Activated T-cell treated with anti-CD3 and anti-CD28 coated beads, Interleukin-2, amount 50 U/mL, for 4 hours (primary cell): ENCODE measurements around the gene PAIP1. TPM values are rescaled to one million over a fixed set of nuclear protein-coding genes. Genes with fewer than 3 reads are reported as not detected.
"Not testable (repeated sequence)": the region's sequence is repeated elsewhere in the genome, so short reads cannot be mapped to it uniquely, and the experiment has no call there.

Experiments used
- ATAC-seq, 2 donors: fragments of 200-7000 bp; cut with Tn5 transposase; one replicate each; pipeline ENCODE4 v1.10.0; 2021
- DNase-seq: peaks from one replicate; pipeline ENCODE4 v3.0.0-alpha.2; 2020
- H3K27me3 Mint-ChIP-seq: one replicate; pipeline ENCODE4 v1.8.0; 2021; ENCODE audit warnings: low read depth, mixed read lengths
- H3K36me3 Mint-ChIP-seq: one replicate; pipeline ENCODE4 v1.8.0; 2022; ENCODE audit warnings: mixed read lengths; ENCODE audit not compliant: insufficient read depth
- H3K4me1 Mint-ChIP-seq: one replicate; pipeline ENCODE4 v1.8.0; 2021; ENCODE audit warnings: low read depth, mixed read lengths
- H3K4me3 Mint-ChIP-seq: one replicate; pipeline ENCODE4 v1.8.0; 2021; ENCODE audit warnings: mild to moderate bottlenecking, moderate library complexity, mixed read lengths
- H3K9me3 Mint-ChIP-seq: one replicate; pipeline ENCODE4 v1.8.0; 2021; ENCODE audit warnings: mixed read lengths
- total RNA-seq, 3 donors: library from RNA; stranded (reverse); gene quantifications; one replicate each; pipeline ENCODE4 v1.2.1, GENCODE V29; 2021

PAIP1 gene
- total RNA-seq, 3 donors from 2014 or later, result 64.8 to 69.5 (median 66.7) TPM

DNA sequence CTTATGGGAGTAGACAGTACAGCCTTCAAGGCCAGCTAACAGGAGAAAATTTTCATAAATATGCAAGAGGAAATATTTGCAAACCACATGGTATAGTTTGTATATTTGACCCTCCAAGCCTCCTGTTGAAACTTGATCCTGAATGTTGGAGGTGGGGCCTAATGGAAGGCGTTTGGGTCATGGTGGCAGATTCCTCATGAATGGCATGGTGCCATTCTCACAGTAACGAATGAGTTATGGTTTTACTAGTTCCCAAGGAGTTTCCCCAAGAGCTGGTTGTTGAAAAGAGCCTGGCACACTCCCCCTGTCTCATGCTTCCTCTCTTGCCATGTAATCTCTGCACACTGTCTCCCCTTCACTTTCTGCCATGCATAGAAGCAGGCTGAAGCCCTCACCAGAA, 3.3 kb upstream of the PAIP1 start:
- Mint-ChIP-seq H3K4me1 (peaks cover 11% of the 10 kb centered on the region), H3K27me3 (peaks cover 4% of the 10 kb centered on the region), H3K36me3 (no peaks in the 10 kb centered on the region), H3K9me3 (no peaks in the 10 kb centered on the region), H3K4me3 (no peak overlapping the region)
- ATAC-seq, result no peak
- no peak for DNase-seq

DNA sequence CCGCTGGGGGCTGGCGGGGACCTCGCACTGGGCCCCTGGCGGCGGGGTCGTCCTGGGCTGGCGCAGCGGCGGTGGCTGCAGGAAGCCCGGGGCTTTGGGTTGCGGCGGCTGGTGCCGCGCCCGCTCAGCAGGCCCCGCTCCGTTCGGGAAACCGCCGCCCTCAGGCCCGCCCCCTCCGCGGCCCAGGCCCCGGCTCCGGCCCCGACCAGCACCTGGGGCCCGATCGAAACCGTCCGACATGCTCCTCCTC, 345 bp downstream of the PAIP1 start:
- not testable (repeated sequence) for H3K9me3 Mint-ChIP-seq, ATAC-seq, H3K36me3 Mint-ChIP-seq, DNase-seq, H3K27me3 Mint-ChIP-seq
- H3K4me3 Mint-ChIP-seq, result peak overlapping the region; percentile 90
- H3K4me1 Mint-ChIP-seq, result peaks cover 13% of the 10 kb centered on the region

DNA sequence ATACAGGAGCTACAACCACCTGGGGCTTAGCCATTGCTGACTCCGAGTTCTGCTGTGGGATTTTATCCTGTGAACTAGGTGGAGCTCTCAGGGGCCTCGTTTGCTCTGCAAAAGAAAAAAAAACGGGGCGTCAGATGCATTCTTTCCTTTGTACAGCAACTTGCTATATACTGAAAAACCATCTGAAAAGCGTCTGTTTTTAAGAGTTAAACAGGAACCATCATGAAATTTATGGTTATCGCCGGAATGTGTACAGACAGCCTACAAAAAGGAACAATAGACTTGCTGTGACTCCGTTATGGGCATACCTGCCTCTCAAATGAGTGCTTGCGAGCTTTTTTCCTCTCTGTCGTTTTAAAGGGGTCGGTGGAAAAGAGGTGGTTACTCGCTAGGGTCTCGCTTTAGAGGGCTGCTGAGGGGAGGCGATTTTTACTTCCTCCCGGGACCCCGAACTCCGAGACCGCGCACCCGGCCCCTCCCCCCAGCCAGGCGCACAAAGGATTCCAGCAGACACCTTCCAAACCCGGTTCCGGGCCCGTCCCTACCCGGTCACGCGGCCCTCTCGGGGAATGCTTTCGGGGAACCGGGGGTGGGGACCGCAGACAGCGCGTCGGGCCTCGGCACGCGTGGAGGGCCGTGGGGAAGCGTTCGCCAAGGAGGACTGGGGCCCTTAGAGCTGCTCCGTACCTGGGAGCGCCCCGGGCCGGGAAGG, 826 bp downstream of the PAIP1 start:
- Mint-ChIP-seq H3K4me3 (peak overlapping the region; percentile 90), H3K9me3 (no peaks in the 10 kb centered on the region), H3K27me3 (no peaks in the 10 kb centered on the region), H3K4me1 (peaks cover 16% of the 10 kb centered on the region), H3K36me3 (peaks cover 3% of the 10 kb centered on the region)
- ATAC-seq (peak in 1 of 2 donors; percentile 35), DNase-seq (peak; percentile 51)

DNA sequence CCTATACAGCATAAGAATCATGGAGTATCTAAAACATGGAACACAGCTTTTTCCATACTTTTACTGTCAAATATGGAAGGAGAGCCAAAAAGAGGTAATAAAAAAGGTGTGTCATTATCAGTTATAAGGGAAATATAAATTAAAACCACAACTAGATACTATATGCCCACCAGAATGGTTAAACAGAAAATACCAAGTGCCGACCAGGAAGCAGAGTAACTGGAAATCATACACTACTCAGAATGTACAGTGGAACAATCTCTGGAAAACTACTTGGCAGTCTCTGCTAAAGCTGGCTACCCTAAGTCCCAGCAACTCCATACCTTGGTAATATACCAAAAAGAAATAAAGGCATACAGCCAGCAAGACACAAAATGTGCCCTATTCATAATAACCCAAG, 2.4 kb downstream of the PAIP1 start:
- DNase-seq (no peak), ATAC-seq (no peak)
- H3K36me3 Mint-ChIP-seq, result peaks cover 7% of the 10 kb centered on the region
- no peaks in the 10 kb centered on the region for H3K9me3 Mint-ChIP-seq
- no peak overlapping the region for H3K4me3 Mint-ChIP-seq
- peaks cover 21% of the 10 kb centered on the region for H3K4me1 Mint-ChIP-seq
- no peaks in the 10 kb centered on the region for H3K27me3 Mint-ChIP-seq

DNA sequence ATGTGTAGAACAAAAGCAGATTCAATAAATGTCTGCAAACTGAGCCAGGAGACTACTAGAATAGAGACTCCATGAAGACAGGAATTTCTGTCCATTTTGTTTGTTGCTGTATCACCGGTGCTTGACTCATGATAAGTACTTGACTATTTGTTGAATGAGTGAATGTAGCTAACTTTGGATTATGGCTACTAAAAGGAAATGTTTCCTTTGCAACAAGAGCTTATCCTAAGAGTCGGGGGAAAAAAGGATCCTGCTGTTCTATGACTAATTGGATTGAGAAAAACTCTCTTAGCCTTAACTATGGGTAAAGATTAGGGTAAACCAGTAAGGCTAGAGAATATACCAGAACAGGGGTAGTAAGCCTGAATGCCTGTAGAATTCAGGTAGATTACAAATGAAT, 3.5 kb downstream of the PAIP1 start:
- Mint-ChIP-seq H3K4me3 (no peak overlapping the region), H3K4me1 (peaks cover 25% of the 10 kb centered on the region), H3K36me3 (peaks cover 10% of the 10 kb centered on the region), H3K9me3 (no peaks in the 10 kb centered on the region), H3K27me3 (no peaks in the 10 kb centered on the region)
- no peak for DNase-seq
- ATAC-seq, result no peak

DNA sequence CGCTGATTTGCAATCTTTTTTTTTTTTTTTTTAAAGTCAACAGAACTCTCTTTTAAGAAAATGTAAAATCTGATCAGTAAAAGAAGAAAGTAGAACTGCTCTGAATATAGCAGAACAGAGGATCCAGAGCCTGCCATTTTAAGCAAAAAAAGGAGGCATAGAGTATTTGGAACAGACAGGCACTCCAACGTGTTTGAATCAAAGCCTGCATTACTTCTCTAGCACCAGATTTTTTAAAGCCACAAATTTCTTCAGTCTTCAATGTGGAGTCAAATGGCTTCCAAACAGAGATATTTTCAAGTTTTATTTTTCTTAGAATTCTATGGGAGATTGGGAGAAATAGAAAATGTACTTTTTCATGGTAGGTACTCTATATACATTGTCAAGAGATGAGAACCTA, 5.1 kb downstream of the PAIP1 start:
- peaks cover 13% of the 10 kb centered on the region for H3K36me3 Mint-ChIP-seq
- no peak overlapping the region for H3K4me3 Mint-ChIP-seq
- no peaks in the 10 kb centered on the region for H3K9me3 Mint-ChIP-seq
- DNase-seq (no peak), ATAC-seq (no peak)
- H3K4me1 Mint-ChIP-seq, result peaks cover 18% of the 10 kb centered on the region
- H3K27me3 Mint-ChIP-seq, result no peaks in the 10 kb centered on the region

DNA sequence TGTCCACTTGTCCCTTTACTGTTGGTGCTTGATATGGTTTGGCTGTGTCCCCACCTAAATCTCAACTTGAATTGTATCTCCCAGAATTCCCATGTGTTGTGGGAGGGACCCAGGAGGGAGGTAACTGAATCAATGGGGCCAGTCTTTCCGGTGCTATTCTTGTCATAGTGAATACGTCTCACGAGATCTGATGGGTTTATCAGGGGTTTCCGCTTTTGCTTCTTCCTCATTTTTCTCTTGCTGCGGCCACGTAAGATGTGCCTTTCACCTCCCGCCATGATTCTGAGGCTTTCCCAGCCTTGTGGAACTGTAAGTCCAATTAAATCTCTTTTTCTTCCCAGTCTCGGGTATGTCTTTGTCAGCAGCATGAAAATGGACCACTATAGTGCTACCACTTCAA, 7.6 kb downstream of the PAIP1 start:
- H3K9me3 Mint-ChIP-seq, H3K27me3 Mint-ChIP-seq, H3K4me3 Mint-ChIP-seq, DNase-seq, ATAC-seq: not testable (repeated sequence)
- Mint-ChIP-seq H3K36me3 (peaks cover 29% of the 10 kb centered on the region), H3K4me1 (peaks cover 20% of the 10 kb centered on the region)

DNA sequence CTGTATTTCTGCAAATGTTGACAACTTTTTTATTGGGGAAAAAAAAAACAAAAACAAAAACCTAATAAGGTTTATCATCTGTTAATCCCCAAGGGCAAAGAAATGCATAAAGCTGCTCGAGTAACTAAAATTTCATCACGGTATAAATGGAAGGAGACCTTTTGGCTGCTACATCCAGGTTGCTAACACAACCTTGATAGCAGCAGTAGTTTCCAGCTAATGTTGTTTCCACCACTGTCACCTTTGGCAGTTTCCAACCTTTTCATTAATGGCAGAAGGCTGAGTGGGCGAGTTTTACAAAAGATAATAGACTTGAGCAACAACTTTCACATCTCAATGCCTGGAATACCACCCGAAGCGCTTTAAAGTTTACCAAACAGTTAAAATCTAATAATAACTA, 8.5 kb downstream of the PAIP1 start:
- ATAC-seq (no peak), DNase-seq (no peak)
- Mint-ChIP-seq H3K4me3 (no peak overlapping the region), H3K27me3 (no peaks in the 10 kb centered on the region), H3K4me1 (peaks cover 22% of the 10 kb centered on the region), H3K36me3 (peaks cover 33% of the 10 kb centered on the region), H3K9me3 (no peaks in the 10 kb centered on the region)

DNA sequence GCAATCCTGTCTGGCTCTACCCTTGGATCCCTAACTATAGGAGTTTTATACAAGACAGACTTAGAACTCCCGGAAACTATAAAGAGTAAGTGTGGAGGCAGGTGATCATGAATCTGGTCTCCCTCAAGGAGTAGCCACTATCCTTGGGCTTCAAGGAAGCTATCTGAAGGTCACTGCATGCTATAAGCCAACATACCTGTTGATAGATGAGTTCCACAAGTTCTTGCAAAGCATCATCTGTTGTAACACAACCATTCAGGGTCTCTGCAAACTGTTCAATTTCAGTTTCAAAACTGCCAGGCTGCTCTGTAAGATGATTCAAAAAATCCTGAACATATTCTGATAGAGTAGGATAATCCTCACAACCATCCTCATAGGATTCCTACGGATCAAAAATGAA, 9.3 kb downstream of the PAIP1 start:
- DNase-seq (no peak), ATAC-seq (no peak)
- peaks cover 22% of the 10 kb centered on the region for H3K4me1 Mint-ChIP-seq
- H3K27me3 Mint-ChIP-seq, result no peaks in the 10 kb centered on the region
- H3K36me3 Mint-ChIP-seq, result peaks cover 36% of the 10 kb centered on the region
- H3K9me3 Mint-ChIP-seq, result no peaks in the 10 kb centered on the region
- no peak overlapping the region for H3K4me3 Mint-ChIP-seq

DNA sequence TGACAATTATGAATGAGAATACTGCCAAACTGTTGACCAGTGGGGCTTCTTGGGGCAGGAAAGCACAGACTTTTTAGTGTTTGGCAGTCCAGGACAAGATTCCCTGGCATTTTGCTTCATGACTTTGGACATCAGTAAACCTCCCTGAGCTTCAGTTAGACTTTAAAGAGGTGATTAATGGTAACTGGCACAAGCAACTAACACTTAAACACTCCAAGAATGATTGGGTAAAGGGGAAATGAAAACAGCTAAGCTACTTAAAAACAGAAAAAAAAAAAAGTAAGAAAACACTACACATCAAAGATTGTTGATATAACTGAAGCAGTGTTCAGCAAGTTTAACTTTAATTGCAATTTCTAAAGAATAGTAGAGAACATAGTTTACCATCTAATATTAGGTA, 13.4 kb downstream of the PAIP1 start:
- H3K27me3 Mint-ChIP-seq, result no peaks in the 10 kb centered on the region
- H3K4me1 Mint-ChIP-seq, result peaks cover 12% of the 10 kb centered on the region
- peaks cover 35% of the 10 kb centered on the region for H3K36me3 Mint-ChIP-seq
- DNase-seq, result no peak
- no peak for ATAC-seq
- no peak overlapping the region for H3K4me3 Mint-ChIP-seq
- H3K9me3 Mint-ChIP-seq, result no peaks in the 10 kb centered on the region

DNA sequence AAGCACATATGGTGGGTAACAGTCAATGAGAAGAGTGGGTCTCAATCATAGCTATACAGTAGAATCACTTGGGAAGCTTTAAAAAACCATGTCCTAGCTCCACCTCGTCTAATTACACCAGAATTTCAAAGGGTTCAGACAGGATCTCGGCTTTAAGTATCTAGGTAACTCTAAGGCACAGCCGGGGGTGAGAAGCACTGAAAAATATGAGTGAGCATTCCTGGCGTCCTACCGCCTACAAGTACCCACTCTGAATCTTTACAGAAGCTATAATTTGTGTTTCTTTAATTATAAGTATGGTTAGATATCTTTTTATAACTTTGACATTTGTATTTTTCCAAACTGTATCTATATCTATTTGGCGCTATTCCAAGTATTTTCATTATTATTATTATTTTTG, 16.1 kb downstream of the PAIP1 start:
- Mint-ChIP-seq H3K36me3 (peaks cover 38% of the 10 kb centered on the region), H3K27me3 (no peaks in the 10 kb centered on the region)

DNA sequence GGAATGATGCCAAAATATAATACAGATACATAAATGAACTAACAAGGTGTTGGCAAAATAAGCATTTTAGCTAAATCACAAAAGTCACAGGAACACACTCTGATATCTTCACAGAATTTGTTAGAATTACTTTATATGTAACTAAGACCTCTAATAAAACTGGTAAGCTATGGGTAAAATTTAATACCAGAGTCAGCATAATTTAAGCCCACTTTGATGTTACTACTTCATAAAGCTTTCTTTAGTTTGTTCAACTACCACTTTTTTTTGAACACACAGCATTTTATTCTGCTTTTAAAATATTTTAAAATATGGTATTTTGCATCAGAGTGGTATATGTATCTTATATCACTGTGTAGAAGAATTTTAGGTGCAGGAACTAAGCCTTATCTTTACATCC, 19.9 kb downstream of the PAIP1 start:
- peaks cover 38% of the 10 kb centered on the region for H3K36me3 Mint-ChIP-seq
- ATAC-seq, result no peak
- no peaks in the 10 kb centered on the region for H3K9me3 Mint-ChIP-seq
- H3K27me3 Mint-ChIP-seq, result no peaks in the 10 kb centered on the region
- H3K4me3 Mint-ChIP-seq, result no peak overlapping the region
- DNase-seq, result no peak
- peaks cover 7% of the 10 kb centered on the region for H3K4me1 Mint-ChIP-seq

More for the DNA sequence above, 16.1 kb downstream of the PAIP1 start:
- no peaks in the 10 kb centered on the region for H3K9me3 Mint-ChIP-seq
- peaks cover 12% of the 10 kb centered on the region for H3K4me1 Mint-ChIP-seq
- DNase-seq (no peak), ATAC-seq (no peak)
- no peak overlapping the region for H3K4me3 Mint-ChIP-seq

DNA sequence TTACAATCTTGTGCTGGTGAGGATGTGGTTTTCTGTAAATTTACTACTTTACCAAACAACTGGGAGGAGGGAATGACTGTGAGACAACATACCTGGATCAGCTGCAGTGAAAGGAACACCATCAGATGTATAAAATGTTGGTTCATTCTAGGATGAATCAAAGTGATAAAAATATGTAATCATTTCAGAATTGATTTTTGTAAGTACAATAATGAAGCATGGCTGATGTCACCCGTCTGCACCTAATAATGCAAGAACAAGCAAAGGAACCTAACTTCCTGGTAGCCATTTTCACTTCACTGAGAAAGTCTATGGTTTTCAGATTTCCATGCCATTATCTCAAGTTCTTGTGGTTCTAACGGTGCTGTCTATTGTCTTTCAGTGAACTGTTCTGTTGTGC, 23.2 kb downstream of the PAIP1 start:
- H3K36me3 Mint-ChIP-seq, result peaks cover 49% of the 10 kb centered on the region
- ATAC-seq, result no peak
- no peaks in the 10 kb centered on the region for H3K27me3 Mint-ChIP-seq
- no peaks in the 10 kb centered on the region for H3K9me3 Mint-ChIP-seq
- no peak for DNase-seq
- H3K4me1 Mint-ChIP-seq, result peaks cover 6% of the 10 kb centered on the region
- no peak overlapping the region for H3K4me3 Mint-ChIP-seq

DNA sequence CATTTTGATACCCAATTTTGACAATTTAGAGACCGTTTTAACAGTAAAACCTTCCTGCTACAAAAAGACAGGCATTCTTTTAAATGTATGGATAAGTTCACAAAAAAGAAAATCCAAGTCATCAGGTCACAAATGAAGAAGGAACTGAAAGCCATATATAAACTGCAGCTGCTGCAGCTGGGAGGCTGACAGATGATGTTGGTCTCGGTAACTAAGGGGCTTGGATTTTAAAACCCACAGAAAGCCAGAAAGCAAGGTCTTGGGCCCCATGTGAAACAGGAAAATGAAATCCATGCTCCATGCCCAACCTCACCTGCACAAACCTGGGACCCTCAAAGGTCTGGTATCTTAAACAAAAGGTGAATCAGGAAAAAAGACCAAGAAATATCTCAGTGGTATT, 26.2 kb downstream of the PAIP1 start:
- no peak for DNase-seq
- Mint-ChIP-seq H3K36me3 (peaks cover 53% of the 10 kb centered on the region), H3K27me3 (no peaks in the 10 kb centered on the region), H3K4me3 (no peak overlapping the region), H3K9me3 (no peaks in the 10 kb centered on the region), H3K4me1 (peaks cover 5% of the 10 kb centered on the region)
- no peak for ATAC-seq

DNA sequence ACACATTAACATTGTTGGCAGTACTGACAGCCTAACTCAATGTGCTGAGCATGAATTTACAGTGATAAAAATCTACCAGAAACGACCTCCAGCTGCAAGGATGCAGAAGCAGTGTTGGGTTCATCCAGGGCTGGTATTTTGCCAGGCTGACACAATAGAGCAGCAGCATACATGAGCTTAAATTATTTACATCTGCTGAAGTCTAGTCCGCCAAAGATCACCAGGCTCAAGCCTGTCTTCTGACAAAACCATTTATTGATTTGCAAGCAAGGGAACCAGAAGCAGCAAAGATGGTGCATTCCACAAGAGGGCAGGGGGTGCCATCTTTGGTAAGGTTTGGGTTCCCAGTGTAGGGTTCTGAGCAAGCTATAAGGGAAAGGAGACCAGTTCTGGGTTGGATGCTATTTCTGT, 33.2 kb downstream of the PAIP1 start:
- DNase-seq (no peak), ATAC-seq (no peak)
- no peaks in the 10 kb centered on the region for H3K4me1 Mint-ChIP-seq
- peaks cover 34% of the 10 kb centered on the region for H3K36me3 Mint-ChIP-seq
- H3K4me3 Mint-ChIP-seq, result no peak overlapping the region
- H3K9me3 Mint-ChIP-seq, result no peaks in the 10 kb centered on the region
- no peaks in the 10 kb centered on the region for H3K27me3 Mint-ChIP-seq

DNA sequence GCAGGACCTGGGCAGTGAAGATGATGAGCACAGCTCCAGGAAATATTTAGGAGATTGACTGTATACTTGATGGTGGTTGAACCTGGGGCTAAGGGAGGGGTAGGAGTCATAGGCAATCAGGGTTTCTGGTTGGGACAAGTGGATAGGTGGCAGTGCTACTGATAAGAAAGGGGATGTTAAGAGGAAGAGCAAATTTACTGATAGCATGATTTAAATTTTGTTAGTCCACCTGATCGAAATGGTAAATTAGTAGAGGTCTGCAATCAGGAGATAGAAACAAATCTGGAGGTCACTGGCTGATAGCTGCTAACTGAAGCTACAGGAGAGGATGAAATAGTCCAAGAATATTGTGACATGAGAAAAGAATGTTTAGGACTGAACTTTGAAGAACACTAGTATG, 36.3 kb downstream of the PAIP1 start:
- DNase-seq, result no peak
- Mint-ChIP-seq H3K36me3 (peaks cover 18% of the 10 kb centered on the region), H3K27me3 (no peaks in the 10 kb centered on the region), H3K9me3 (no peaks in the 10 kb centered on the region), H3K4me3 (no peak overlapping the region), H3K4me1 (peaks cover 5% of the 10 kb centered on the region)
- ATAC-seq, result no peak
